ENCODE measurements around the gene AMACR.

DNA sequence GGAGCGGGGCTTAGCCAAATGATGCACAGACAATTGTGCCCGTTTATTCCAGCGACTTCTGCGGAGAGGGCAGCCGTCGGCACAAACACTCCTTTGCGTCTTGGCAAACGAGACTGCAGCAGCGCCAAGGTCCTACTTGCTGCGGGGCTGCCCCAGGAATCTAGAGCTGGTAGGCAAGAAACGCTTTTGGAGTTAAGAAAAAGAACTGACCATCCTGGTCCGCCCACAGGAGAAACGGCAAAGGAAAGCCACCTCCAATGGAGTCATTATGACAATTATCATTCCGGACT, 69.4 kb downstream of the AMACR start:
- no peak for TF ChIP-seq POLR2A (IDR thresholded peaks at IDR 0.05; ENCODE audit: low read depth, low read length)
- no peak for TF ChIP-seq TAF1 (IDR thresholded peaks at IDR 0.05; ENCODE audit: borderline replicate concordance, low read depth, low read length)
- no peak for TF ChIP-seq POLR2AphosphoS5 (IDR thresholded peaks at IDR 0.05; ENCODE audit: low read depth, low read length)

All from GM12892 (cell line).